Suprapubic skin (tissue), 4 donors: ENCODE measurements around the gene STAG1. TPM values are rescaled to one million over a fixed set of nuclear protein-coding genes. Genes with fewer than 3 reads are reported as not detected.
"Not testable (repeated sequence)": the region's sequence is repeated elsewhere in the genome, so short reads cannot be mapped to it uniquely, and the experiment has no call there.

Source experiments
- DNase-seq, 2 donors: peaks; one replicate each; pipeline ENCODE4 v3.0.0-alpha.2; 2019; ENCODE audit warnings: low spot score in 2 of 2
- H3K27ac ChIP-seq: fragments of 200-600 bp; sonication (generic); one replicate; pipeline ENCODE4 v1.5.1; 2019
- H3K27me3 ChIP-seq: fragments of 200-600 bp; sonication (generic); one replicate; pipeline ENCODE4 v1.5.1; 2019
- H3K36me3 ChIP-seq: fragments of 200-600 bp; sonication (generic); one replicate; pipeline ENCODE4 v1.5.1; 2019
- H3K4me1 ChIP-seq: fragments of 200-600 bp; sonication (generic); one replicate; pipeline ENCODE4 v1.5.1; 2019
- H3K4me3 ChIP-seq: fragments of 200-600 bp; sonication (generic); one replicate; pipeline ENCODE4 v1.5.1; 2019; ENCODE audit warnings: mild to moderate bottlenecking
- H3K9me3 ChIP-seq: fragments of 200-600 bp; sonication (generic); one replicate; pipeline ENCODE4 v1.5.1; 2019
- CTCF ChIP-seq, 2 donors: fragments of 200-600 bp in 1 of 2; fragments of 450-650 bp in 1 of 2; sonication (generic) in 1 of 2; IDR thresholded peaks; one replicate each; pipeline ENCODE4 v1.5.1; 2016 to 2019; ENCODE audit warnings: antibody characterized with exemption in 2 of 2, mild to moderate bottlenecking in 1 of 2, moderate library complexity in 1 of 2
- EP300 ChIP-seq: sonication (generic); formaldehyde crosslinking; IDR thresholded peaks from one replicate; pipeline ENCODE4 v1.6.1; 2017; ENCODE audit warnings: antibody characterized with exemption
- POLR2A ChIP-seq, 2 donors: fragments of 450-650 bp; IDR thresholded peaks; one replicate each; pipeline ENCODE4 v1.6.1; 2017; ENCODE audit warnings: antibody characterized with exemption in 2 of 2, mild to moderate bottlenecking in 2 of 2, moderate library complexity in 2 of 2
- POLR2AphosphoS5 ChIP-seq, 3 donors: sonication (generic); formaldehyde crosslinking; IDR thresholded peaks; one replicate each; pipeline ENCODE4 v1.6.1; 2017; ENCODE audit warnings: antibody characterized with exemption in 3 of 3
- WGBS: methylation state at CpG from one replicate; pipeline ENCODE4 v1.1.5; 2018; 5-methylcytosine and 5-hydroxymethylcytosine counted together
- total RNA-seq, 4 donors: library from RNA; depleted of rRNA; stranded (reverse); fragments of >200 nt; gene quantifications; one replicate each; pipeline ENCODE4 v1.1.0, GENCODE V29; 2016

Gene STAG1
- total RNA-seq, 4 donors from 2014 or later = 33.8 to 76.4 (median 38.0) TPM

GRCh38 chr3:136378011-136378410 lies 374.2 kb downstream of the STAG1 start:
- H3K36me3 ChIP-seq = peaks cover 25% of the 10 kb centered on the region
- no peak overlapping the region for H3K27ac ChIP-seq
- no peaks in the 10 kb centered on the region for H3K4me1 ChIP-seq
- TF ChIP-seq POLR2AphosphoS5 (IDR thresholded peaks at IDR 0.05) (no peak), CTCF (IDR thresholded peaks at IDR 0.05) (no peak), POLR2A (IDR thresholded peaks at IDR 0.05) (no peak), EP300 (no peak)
- no peaks in the 10 kb centered on the region for H3K27me3 ChIP-seq
- no peaks in the 10 kb centered on the region for H3K9me3 ChIP-seq
- 54% methylated on average over 1 of the region's 1 CpG for WGBS
- no peak overlapping the region for H3K4me3 ChIP-seq
- no peak for DNase-seq

GRCh38 chr3:136377508-136377907 lies 374.7 kb downstream of the STAG1 start:
- Histone ChIP-seq H3K4me1 (no peaks in the 10 kb centered on the region), H3K9me3 (no peaks in the 10 kb centered on the region), H3K36me3 (peaks cover 25% of the 10 kb centered on the region), H3K27me3 (no peaks in the 10 kb centered on the region), H3K4me3 (no peak overlapping the region), H3K27ac (no peak overlapping the region)
- no peak for DNase-seq
- 73% methylated on average over 2 of the region's 2 CpGs for WGBS
- TF ChIP-seq POLR2AphosphoS5 (IDR thresholded peaks at IDR 0.05) (no peak), POLR2A (IDR thresholded peaks at IDR 0.05) (no peak), EP300 (no peak), CTCF (IDR thresholded peaks at IDR 0.05) (no peak)

GRCh38 chr3:136375800-136376199 lies 376.4 kb downstream of the STAG1 start:
- not testable (repeated sequence) for DNase-seq, H3K9me3 ChIP-seq, H3K27me3 ChIP-seq, H3K4me1 ChIP-seq, H3K4me3 ChIP-seq, H3K27ac ChIP-seq
- H3K36me3 ChIP-seq = peaks cover 25% of the 10 kb centered on the region
- WGBS = 96% methylated on average over 5 of the region's 5 CpGs

- Histone ChIP-seq H3K27me3 (no peaks in the 10 kb centered on the region), H3K36me3 (peaks cover 28% of the 10 kb centered on the region)
- TF ChIP-seq POLR2AphosphoS5 (IDR thresholded peaks at IDR 0.05) (no peak), EP300 (no peak), POLR2A (IDR thresholded peaks at IDR 0.05) (no peak), CTCF (IDR thresholded peaks at IDR 0.05) (no peak)
These were observed 385.9 kb downstream of the STAG1 start for GRCh38 chr3:136366289-136366688.

GRCh38 chr3:136353461-136353860 lies 398.7 kb downstream of the STAG1 start:
- TF ChIP-seq CTCF (IDR thresholded peaks at IDR 0.05) (no peak), EP300 (no peak), POLR2AphosphoS5 (IDR thresholded peaks at IDR 0.05) (no peak), POLR2A (IDR thresholded peaks at IDR 0.05) (no peak)
- H3K27ac ChIP-seq = no peak overlapping the region
- H3K27me3 ChIP-seq = no peaks in the 10 kb centered on the region
- WGBS = 85% methylated on average over 2 of the region's 2 CpGs
- no peak for DNase-seq
- H3K9me3 ChIP-seq = no peaks in the 10 kb centered on the region
- H3K4me1 ChIP-seq = no peaks in the 10 kb centered on the region
- H3K36me3 ChIP-seq = peaks cover 38% of the 10 kb centered on the region
- no peak overlapping the region for H3K4me3 ChIP-seq

More at GRCh38 chr3:136366289-136366688, 385.9 kb downstream of the STAG1 start:
- no peak overlapping the region for H3K27ac ChIP-seq
- H3K4me3 ChIP-seq = no peak overlapping the region
- no peaks in the 10 kb centered on the region for H3K9me3 ChIP-seq
- no peaks in the 10 kb centered on the region for H3K4me1 ChIP-seq
- no peak for DNase-seq

GRCh38 chr3:136351905-136352304 lies 400.3 kb downstream of the STAG1 start:
- Histone ChIP-seq H3K4me1 (no peaks in the 10 kb centered on the region), H3K27ac (no peak overlapping the region), H3K36me3 (peaks cover 41% of the 10 kb centered on the region), H3K9me3 (no peaks in the 10 kb centered on the region), H3K4me3 (no peak overlapping the region), H3K27me3 (no peaks in the 10 kb centered on the region)
- DNase-seq = no peak
- TF ChIP-seq POLR2AphosphoS5 (IDR thresholded peaks at IDR 0.05) (no peak), EP300 (no peak), CTCF (IDR thresholded peaks at IDR 0.05) (no peak), POLR2A (IDR thresholded peaks at IDR 0.05) (no peak)
- 86% methylated on average over 3 of the region's 3 CpGs for WGBS
